ENCODE measurements around the gene CEP43.

DNA sequence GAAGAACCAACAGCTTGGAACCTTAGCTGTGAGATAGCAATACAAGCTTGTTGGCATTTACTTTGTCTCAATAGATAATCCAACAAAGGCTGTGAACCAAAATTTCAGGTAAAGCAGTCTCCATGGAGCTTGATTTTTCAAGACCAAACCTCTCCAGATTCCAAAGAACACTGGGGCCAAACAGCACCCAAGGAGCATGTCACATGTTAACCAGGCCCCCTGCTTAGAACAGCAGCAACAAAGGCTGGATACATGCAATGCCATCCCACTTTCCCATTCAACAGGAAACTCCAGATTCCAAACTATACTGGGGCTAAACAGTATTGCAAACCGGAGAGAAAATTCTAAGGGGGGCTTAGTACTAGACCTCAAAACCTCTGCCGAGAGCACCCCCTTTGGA lies 27.1 kb upstream of the CEP43 start:
- TF ChIP-seq CTCF (conservative IDR thresholded peaks at IDR 0.05; ENCODE audit: low read depth, low read length) (no peak), EZH2 (IDR thresholded peaks at IDR 0.05; ENCODE audit: low read length, unreplicated experiment) (no peak)

All from PC-3 (cell line).